H1 (cell line): Measurements from ENCODE around the gene SOCS7. TPM values are rescaled to one million over a fixed set of nuclear protein-coding genes. Genes with fewer than 3 reads are reported as not detected.

Experiments used
- polyA plus RNA-seq, 7 experiments: library from polyadenylated mRNA; depleted of rRNA in 3 of 7; stranded (reverse) in 5 of 7; unstranded in 2 of 7; fragments of >200 nt in 5 of 7; fragments of 200-250 nt in 2 of 7; gene quantifications; 1 replicate in 5 of 7; 2 replicates in 1 of 7; 4 replicates in 1 of 7; pipeline versions ENCODE4 v1.2.1 to v1.2.3, GENCODE V29; 2011 to 2013; ENCODE audit warnings: missing spikeins in 2 of 7, mixed read lengths in 2 of 7
- total RNA-seq: library from RNA; stranded (reverse); fragmentation: NEBNext Ultra II Directional; extraction: Animal tissue kit (Norgen Biotek cat#: 25700); gene quantifications from 2 replicates; pipeline ENCODE4 v1.2.1, GENCODE V29; 2021
- TF ChIP-seq, protein P1 (sequence below): fragments of 300-600 bp; sonication (generic); IDR thresholded peaks from 2 replicates; pipeline ENCODE4 v1.7.1; 2012; ENCODE audit warnings: low read length, moderate library complexity, mild to moderate bottlenecking, inconsistent platforms; ENCODE audit not compliant: insufficient replicate concordance

Gene SOCS7
- total and polyA plus RNA-seq, 2 of the 8 experiments (the other 6 are each of a cell fraction or from before 2014, with no cell fraction given): 13.5 to 26.9 TPM

GRCh38 chr17:38434178-38434665 lies 82.6 kb downstream of the SOCS7 start (continued):
- TF ChIP-seq, protein P1, sequence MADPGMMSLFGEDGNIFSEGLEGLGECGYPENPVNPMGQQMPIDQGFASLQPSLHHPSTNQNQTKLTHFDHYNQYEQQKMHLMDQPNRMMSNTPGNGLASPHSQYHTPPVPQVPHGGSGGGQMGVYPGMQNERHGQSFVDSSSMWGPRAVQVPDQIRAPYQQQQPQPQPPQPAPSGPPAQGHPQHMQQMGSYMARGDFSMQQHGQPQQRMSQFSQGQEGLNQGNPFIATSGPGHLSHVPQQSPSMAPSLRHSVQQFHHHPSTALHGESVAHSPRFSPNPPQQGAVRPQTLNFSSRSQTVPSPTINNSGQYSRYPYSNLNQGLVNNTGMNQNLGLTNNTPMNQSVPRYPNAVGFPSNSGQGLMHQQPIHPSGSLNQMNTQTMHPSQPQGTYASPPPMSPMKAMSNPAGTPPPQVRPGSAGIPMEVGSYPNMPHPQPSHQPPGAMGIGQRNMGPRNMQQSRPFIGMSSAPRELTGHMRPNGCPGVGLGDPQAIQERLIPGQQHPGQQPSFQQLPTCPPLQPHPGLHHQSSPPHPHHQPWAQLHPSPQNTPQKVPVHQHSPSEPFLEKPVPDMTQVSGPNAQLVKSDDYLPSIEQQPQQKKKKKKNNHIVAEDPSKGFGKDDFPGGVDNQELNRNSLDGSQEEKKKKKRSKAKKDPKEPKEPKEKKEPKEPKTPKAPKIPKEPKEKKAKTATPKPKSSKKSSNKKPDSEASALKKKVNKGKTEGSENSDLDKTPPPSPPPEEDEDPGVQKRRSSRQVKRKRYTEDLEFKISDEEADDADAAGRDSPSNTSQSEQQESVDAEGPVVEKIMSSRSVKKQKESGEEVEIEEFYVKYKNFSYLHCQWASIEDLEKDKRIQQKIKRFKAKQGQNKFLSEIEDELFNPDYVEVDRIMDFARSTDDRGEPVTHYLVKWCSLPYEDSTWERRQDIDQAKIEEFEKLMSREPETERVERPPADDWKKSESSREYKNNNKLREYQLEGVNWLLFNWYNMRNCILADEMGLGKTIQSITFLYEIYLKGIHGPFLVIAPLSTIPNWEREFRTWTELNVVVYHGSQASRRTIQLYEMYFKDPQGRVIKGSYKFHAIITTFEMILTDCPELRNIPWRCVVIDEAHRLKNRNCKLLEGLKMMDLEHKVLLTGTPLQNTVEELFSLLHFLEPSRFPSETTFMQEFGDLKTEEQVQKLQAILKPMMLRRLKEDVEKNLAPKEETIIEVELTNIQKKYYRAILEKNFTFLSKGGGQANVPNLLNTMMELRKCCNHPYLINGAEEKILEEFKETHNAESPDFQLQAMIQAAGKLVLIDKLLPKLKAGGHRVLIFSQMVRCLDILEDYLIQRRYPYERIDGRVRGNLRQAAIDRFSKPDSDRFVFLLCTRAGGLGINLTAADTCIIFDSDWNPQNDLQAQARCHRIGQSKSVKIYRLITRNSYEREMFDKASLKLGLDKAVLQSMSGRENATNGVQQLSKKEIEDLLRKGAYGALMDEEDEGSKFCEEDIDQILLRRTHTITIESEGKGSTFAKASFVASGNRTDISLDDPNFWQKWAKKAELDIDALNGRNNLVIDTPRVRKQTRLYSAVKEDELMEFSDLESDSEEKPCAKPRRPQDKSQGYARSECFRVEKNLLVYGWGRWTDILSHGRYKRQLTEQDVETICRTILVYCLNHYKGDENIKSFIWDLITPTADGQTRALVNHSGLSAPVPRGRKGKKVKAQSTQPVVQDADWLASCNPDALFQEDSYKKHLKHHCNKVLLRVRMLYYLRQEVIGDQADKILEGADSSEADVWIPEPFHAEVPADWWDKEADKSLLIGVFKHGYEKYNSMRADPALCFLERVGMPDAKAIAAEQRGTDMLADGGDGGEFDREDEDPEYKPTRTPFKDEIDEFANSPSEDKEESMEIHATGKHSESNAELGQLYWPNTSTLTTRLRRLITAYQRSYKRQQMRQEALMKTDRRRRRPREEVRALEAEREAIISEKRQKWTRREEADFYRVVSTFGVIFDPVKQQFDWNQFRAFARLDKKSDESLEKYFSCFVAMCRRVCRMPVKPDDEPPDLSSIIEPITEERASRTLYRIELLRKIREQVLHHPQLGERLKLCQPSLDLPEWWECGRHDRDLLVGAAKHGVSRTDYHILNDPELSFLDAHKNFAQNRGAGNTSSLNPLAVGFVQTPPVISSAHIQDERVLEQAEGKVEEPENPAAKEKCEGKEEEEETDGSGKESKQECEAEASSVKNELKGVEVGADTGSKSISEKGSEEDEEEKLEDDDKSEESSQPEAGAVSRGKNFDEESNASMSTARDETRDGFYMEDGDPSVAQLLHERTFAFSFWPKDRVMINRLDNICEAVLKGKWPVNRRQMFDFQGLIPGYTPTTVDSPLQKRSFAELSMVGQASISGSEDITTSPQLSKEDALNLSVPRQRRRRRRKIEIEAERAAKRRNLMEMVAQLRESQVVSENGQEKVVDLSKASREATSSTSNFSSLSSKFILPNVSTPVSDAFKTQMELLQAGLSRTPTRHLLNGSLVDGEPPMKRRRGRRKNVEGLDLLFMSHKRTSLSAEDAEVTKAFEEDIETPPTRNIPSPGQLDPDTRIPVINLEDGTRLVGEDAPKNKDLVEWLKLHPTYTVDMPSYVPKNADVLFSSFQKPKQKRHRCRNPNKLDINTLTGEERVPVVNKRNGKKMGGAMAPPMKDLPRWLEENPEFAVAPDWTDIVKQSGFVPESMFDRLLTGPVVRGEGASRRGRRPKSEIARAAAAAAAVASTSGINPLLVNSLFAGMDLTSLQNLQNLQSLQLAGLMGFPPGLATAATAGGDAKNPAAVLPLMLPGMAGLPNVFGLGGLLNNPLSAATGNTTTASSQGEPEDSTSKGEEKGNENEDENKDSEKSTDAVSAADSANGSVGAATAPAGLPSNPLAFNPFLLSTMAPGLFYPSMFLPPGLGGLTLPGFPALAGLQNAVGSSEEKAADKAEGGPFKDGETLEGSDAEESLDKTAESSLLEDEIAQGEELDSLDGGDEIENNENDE: no peak
- TF ChIP-seq, all 59 proteins: peak for 0
